A549 treated with CpdA at 1 μM for 4 hours (cell line): ENCODE results near the gene FMO1. TPM values are rescaled to one million over a fixed set of nuclear protein-coding genes. Genes with fewer than 3 reads are reported as not detected.

Experiments used
- total RNA-seq: library from RNA; stranded (reverse); fragments of 200-300 nt; extraction: Qiagen RNA extraction; gene quantifications from 5 replicates; pipeline ENCODE4 v1.2.3, GENCODE V29; 2022; ENCODE audit warnings: low read depth

Gene FMO1, protein sequence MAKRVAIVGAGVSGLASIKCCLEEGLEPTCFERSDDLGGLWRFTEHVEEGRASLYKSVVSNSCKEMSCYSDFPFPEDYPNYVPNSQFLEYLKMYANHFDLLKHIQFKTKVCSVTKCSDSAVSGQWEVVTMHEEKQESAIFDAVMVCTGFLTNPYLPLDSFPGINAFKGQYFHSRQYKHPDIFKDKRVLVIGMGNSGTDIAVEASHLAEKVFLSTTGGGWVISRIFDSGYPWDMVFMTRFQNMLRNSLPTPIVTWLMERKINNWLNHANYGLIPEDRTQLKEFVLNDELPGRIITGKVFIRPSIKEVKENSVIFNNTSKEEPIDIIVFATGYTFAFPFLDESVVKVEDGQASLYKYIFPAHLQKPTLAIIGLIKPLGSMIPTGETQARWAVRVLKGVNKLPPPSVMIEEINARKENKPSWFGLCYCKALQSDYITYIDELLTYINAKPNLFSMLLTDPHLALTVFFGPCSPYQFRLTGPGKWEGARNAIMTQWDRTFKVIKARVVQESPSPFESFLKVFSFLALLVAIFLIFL
- not detected in 5 replicates for total RNA-seq

DNA sequence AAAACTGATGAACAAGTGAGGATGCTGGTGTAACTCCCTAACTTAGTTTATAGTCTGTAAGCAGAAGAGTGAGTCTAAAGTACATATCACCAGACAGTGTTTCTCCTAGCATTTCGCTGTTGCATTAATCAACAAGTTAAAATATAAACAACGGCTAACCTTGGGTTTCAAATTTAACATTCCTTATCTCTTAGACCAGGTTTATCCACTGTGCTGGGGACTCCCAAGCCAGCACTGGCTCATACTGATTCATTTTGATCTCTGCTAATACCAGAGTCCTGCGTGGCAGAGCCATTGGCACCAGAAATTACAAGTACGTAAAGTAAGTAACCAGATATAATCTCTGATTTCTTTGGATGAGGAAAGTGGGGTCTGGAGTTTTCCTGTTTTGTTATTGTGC, at the start of gene FMO1:
Gene FMO1 (plus strand): TSS at position 193 of the 400 bp plus-strand sequence. CDS start 9,594 bp downstream, outside the sequence.

DNA sequence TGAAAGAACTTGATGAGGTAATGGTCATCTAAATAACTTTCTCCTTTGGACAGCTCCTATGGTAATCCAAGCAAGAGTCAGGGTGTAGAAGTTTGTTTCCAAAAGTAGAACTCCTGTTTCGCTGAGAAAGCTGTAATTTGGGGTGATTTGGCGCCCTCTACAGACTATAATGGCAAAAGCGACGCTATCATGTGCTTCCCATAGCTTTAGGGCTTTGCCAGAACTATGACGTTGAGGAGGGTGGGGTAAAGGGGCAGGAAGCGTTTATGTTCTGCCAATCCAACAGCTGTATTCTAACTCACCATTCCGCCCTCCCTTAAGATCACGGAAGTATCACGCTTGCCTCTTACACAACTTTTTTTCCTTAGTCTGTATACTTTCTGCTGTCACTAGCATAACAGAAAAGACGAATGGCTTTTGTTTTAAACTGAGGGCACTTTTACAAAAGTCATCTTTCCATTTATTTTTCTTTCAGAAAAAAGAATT, 65.6 kb downstream of the FMO1 start, which contains the start of gene FMO4:
Gene FMO4 (plus strand): TSS at position 349 of the 486 bp plus-strand sequence. CDS start 5,643 bp downstream, outside the sequence.

Other genes with a start within 250 kb of the FMO1 start
- not detected in 5 replicates for gene FMO3, start 157.6 kb upstream of the FMO1 start, total RNA-seq
- gene FMO2, start 63.2 kb upstream of the FMO1 start, total RNA-seq = not detected in 5 replicates
- 0.44 to 0.86 TPM (median 0.57 TPM) in 5 replicates for gene FMO4, start 65.7 kb downstream of the FMO1 start, total RNA-seq
- gene PRRC2C, start 237.0 kb downstream of the FMO1 start, total RNA-seq = 62.6 to 92.9 TPM (median 75.5 TPM) in 5 replicates